PC-9 (cell line): Measurements from ENCODE around the gene DYRK2. TPM values are rescaled to one million over a fixed set of nuclear protein-coding genes. Genes with fewer than 3 reads are reported as not detected.

ENCODE experiments used
- BruUV-seq: library from RNA; stranded (reverse); fragments of 400-500 nt; replicated peaks from 2 replicates; lab custom pipeline; 2021; lab: Mats Ljungman, UMichigan
- CTCF ChIA-PET: fragments of 300-600 bp; sonication (Branson Sonifier 250); formaldehyde crosslinking; loops from one replicate; lab custom pipeline; 2022; ENCODE audit warnings: antibody characterized with exemption; lab: Charles Lee
- POLR2A ChIA-PET: fragments of 300-600 bp; sonication (Branson Sonifier 250); formaldehyde crosslinking; loops from one replicate; lab custom pipeline; 2022; ENCODE audit warnings: antibody characterized with exemption; ENCODE audit not compliant: unreplicated experiment; lab: Charles Lee
- DNase-seq, 2 experiments: peaks; one replicate each; pipeline versions ENCODE4 v3.0.0 to v3.0.0-alpha.2; 2015 to 2022; ENCODE audit warnings: mixed read lengths in 1 of 2
- H2AFZ ChIP-seq: fragments of 200-600 bp; sonication (generic); 2 replicates; pipeline ENCODE4 v1.8.1; 2017; ENCODE audit warnings: antibody characterized with exemption
- H3F3A ChIP-seq: fragments of 200-600 bp; sonication (generic); 2 replicates; pipeline ENCODE4 v1.8.1; 2017; ENCODE audit warnings: antibody characterized with exemption, mild to moderate bottlenecking, low read depth; ENCODE audit not compliant: insufficient read depth
- H3K27ac ChIP-seq: fragments of 200-600 bp; sonication (generic); 2 replicates; pipeline ENCODE4 v1.6.1; 2016; ENCODE audit warnings: mixed run types
- H3K27me3 ChIP-seq: fragments of 200-600 bp; sonication (generic); 2 replicates; pipeline ENCODE4 v1.6.1; 2016; ENCODE audit warnings: low read depth, mixed run types; ENCODE audit not compliant: insufficient read depth
- H3K36me3 ChIP-seq: fragments of 200-600 bp; sonication (generic); 2 replicates; pipeline ENCODE4 v1.6.1; 2016; ENCODE audit warnings: low read depth, mixed run types
- H3K4me1 ChIP-seq: fragments of 200-600 bp; sonication (generic); replicated peaks from 2 replicates; pipeline ENCODE4 v1.6.1; 2016; ENCODE audit warnings: mixed run types; ENCODE audit not compliant: insufficient read depth
- H3K4me2 ChIP-seq: fragments of 200-600 bp; sonication (generic); 2 replicates; pipeline ENCODE4 v1.6.1; 2017; ENCODE audit warnings: mixed run types
- H3K4me3 ChIP-seq: fragments of 200-600 bp; sonication (generic); 2 replicates; pipeline ENCODE4 v1.6.1; 2016; ENCODE audit warnings: mixed run types
- H3K79me2 ChIP-seq: fragments of 200-600 bp; sonication (generic); 2 replicates; pipeline ENCODE4 v1.6.1; 2017; ENCODE audit warnings: low read depth, mixed run types
- H3K9me2 ChIP-seq: fragments of 200-600 bp; sonication (generic); 2 replicates; pipeline ENCODE4 v1.8.1; 2017; ENCODE audit warnings: mild to moderate bottlenecking; ENCODE audit not compliant: insufficient read depth
- H3K9me3 ChIP-seq: fragments of 200-600 bp; sonication (generic); 2 replicates; pipeline ENCODE4 v1.8.1; 2016; ENCODE audit warnings: low read depth; ENCODE audit not compliant: insufficient read depth
- H4K20me1 ChIP-seq: fragments of 200-600 bp; sonication (generic); 2 replicates; pipeline ENCODE4 v1.8.1; 2017; ENCODE audit not compliant: insufficient read depth
- CTCF ChIP-seq: fragments of 200-600 bp; sonication (generic); conservative IDR thresholded peaks from 2 replicates; pipeline ENCODE4 v1.6.1; 2017; ENCODE audit warnings: mixed run types, antibody characterized with exemption, mild to moderate bottlenecking, moderate library complexity
- EZH2 ChIP-seq: fragments of 200-600 bp; sonication (generic); IDR thresholded peaks from 2 replicates; pipeline ENCODE4 v1.8.0; 2017; ENCODE audit warnings: antibody characterized with exemption, low read depth
- intact Hi-C: fragments of 100-400 bp; cut with micrococcal nuclease; formaldehyde crosslinking; loops from one replicate; pipeline ENCODE4 v1.10.0; 2022; ENCODE audit not compliant: unreplicated experiment
- total RNA-seq: library from RNA; stranded (reverse); gene quantifications from 2 replicates; pipeline ENCODE4 v1.2.3, GENCODE V29; 2021

DYRK2 gene
- total RNA-seq, 1 experiment from 2014 or later: 42.9 TPM

GRCh38 chr12:67697443-67697842 lies 48.9 kb downstream of the DYRK2 start:
- no peaks in the 10 kb centered on the region for H3K9me2 ChIP-seq
- DNase-seq: no peak
- no peaks in the 10 kb centered on the region for H3K79me2 ChIP-seq
- no peak overlapping the region for H3K4me2 ChIP-seq
- H3K9me3 ChIP-seq: no peaks in the 10 kb centered on the region
- ChIA-PET CTCF (no interaction called here), POLR2A (no interaction called here)
- intact Hi-C loops: no loop called here
- no peak overlapping the region for H3K27ac ChIP-seq
- no peaks in the 10 kb centered on the region for H4K20me1 ChIP-seq
- H3K4me1 ChIP-seq: no peaks in the 10 kb centered on the region
- no peak for TF ChIP-seq EZH2
- no peak for TF ChIP-seq CTCF
- BruUV-seq: no TSS peak
- H3K27me3 ChIP-seq: no peaks in the 10 kb centered on the region
- no peak overlapping the region for H3K4me3 ChIP-seq
- no peaks in the 10 kb centered on the region for H3F3A ChIP-seq
- H3K36me3 ChIP-seq: no peaks in the 10 kb centered on the region
- no peak overlapping the region for H2AFZ ChIP-seq

DNA sequence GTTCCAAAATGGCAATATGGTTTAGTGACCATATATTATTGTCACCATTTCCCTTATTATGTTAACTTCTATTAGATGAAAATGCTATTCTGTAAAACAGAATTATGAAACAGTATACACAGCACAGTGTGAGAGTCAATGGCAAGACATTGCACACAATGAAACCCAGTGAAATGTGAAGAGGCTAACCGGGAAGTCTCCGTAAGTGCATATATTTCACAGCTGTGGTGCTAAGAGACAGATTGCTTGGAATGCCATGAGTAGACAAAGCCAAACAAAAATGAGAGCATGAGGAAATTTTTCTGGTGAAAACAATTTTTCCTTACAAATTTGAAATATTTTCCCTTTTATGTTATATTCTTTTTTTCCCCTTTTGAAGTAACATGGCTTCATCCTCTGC lies 49.4 kb downstream of the DYRK2 start:
- ChIA-PET POLR2A (no interaction called here), CTCF (no interaction called here)
- H4K20me1 ChIP-seq: no peaks in the 10 kb centered on the region
- no peak for DNase-seq
- no peak overlapping the region for H3K4me2 ChIP-seq
- no peaks in the 10 kb centered on the region for H3K4me1 ChIP-seq
- no peaks in the 10 kb centered on the region for H3K9me3 ChIP-seq
- H3K27me3 ChIP-seq: no peaks in the 10 kb centered on the region
- H3F3A ChIP-seq: no peaks in the 10 kb centered on the region
- no TSS peak for BruUV-seq
- H3K9me2 ChIP-seq: no peaks in the 10 kb centered on the region
- H3K27ac ChIP-seq: no peak overlapping the region
- TF ChIP-seq EZH2 (no peak), CTCF (no peak)
- H3K4me3 ChIP-seq: no peak overlapping the region
- no peaks in the 10 kb centered on the region for H3K36me3 ChIP-seq
- intact Hi-C loops: no loop called here
- H2AFZ ChIP-seq: no peak overlapping the region
- H3K79me2 ChIP-seq: no peaks in the 10 kb centered on the region

DNA sequence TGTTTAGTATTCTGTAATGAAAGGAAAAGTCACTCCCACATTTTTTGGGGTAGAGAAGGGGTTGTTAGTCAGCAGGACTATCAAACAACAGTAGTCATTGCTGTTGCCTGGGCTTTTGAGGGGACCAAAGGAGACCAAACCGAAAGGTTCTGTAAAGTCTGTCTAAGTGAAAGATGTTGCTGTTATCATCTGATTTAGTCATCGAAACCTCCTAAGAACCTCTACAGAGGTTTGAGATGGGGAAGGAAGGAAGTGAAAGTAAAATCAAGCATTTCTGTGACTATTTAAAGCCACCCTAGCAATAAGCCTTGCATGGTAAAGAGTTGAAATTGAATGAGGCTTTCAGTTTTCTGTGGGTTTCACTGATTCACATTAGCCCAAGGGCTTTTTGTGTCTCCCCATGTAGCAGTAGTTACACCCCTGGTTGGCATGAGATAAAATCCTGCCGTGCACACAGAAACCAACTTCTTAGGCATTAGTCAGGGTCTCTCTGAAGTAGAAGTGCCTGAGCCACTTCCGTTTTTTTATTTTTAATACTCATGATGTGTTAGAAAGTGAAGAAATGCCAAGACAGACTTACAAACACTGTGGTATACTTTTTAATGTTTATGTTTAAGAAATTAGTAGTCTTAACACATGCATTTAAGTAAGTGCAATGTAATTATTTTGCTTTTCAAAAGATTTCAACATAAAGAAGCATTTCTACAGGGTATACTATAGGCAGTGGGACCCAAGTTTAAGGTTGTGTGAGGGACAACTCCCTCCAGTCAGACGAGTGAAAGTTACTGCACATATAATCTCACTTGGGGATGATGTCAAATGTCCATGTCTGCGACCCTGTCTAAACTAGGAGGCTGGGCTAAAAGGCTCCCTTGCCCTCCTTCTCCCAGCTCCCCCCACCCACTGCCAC lies 50.4 kb downstream of the DYRK2 start:
- no peaks in the 10 kb centered on the region for H3K79me2 ChIP-seq
- H3K36me3 ChIP-seq: no peaks in the 10 kb centered on the region
- no peaks in the 10 kb centered on the region for H3K4me1 ChIP-seq
- no peak overlapping the region for H3K4me3 ChIP-seq
- no peak for TF ChIP-seq CTCF
- TF ChIP-seq EZH2: no peak
- H3F3A ChIP-seq: no peaks in the 10 kb centered on the region
- POLR2A ChIA-PET: no interaction called here
- H3K9me3 ChIP-seq: no peaks in the 10 kb centered on the region
- no peak overlapping the region for H2AFZ ChIP-seq
- no peaks in the 10 kb centered on the region for H4K20me1 ChIP-seq
- no TSS peak for BruUV-seq
- CTCF ChIA-PET: interaction anchor here (0.6 kb wide), 1 partner anchor 938 kb away, joined by 3 read pairs; no protein-coding TSS in a partner anchor
- H3K4me2 ChIP-seq: no peak overlapping the region
- no peak for DNase-seq
- no peaks in the 10 kb centered on the region for H3K27me3 ChIP-seq
- H3K27ac ChIP-seq: no peak overlapping the region
- intact Hi-C loops: no loop called here
- H3K9me2 ChIP-seq: no peaks in the 10 kb centered on the region
